HG03378 (cell line): Measurements from ENCODE around the gene GKN1.
"Not testable (repeated sequence)": the region's sequence is repeated elsewhere in the genome, so short reads cannot be mapped to it uniquely, and the experiment has no call there.

Source experiments
- ATAC-seq: cut with Tn5 transposase; IDR thresholded peaks from one replicate; pipeline ENCODE4 v1.9.1; 2021; ENCODE audit warnings: mild to moderate bottlenecking, moderate library complexity; ENCODE audit not compliant: unreplicated experiment

The GKN1 gene

GRCh38 chr2:68955432-68955831, 19.0 kb upstream of the GKN1 start:
- not testable (repeated sequence) for ATAC-seq

GRCh38 chr2:68959001-68959400, 15.4 kb upstream of the GKN1 start:
- no peak for ATAC-seq

- no peak for ATAC-seq
Measured at GRCh38 chr2:68961380-68961779, 13.1 kb upstream of the GKN1 start.

DNA sequence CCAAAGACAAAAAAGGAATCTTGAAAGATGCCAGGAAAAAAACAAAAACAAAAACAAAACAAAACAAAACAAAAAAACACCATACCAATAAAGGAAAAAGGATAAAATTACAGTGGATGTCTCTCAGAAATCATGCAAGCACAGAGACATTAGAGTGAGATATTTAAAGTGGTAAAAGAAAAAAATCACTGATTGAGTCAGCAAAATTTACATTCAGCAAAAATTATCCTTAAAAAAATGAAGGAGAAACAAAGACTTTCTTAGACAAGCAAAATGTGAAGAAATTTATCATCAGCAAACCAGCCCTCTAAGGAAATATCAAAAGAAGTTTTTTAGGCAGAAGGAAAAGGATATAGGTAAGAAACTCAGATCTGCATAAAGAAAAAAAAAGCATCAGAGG, 10.2 kb upstream of the GKN1 start:
- no peak for ATAC-seq

- no peak for ATAC-seq
Measured at GRCh38 chr2:68968221-68968620, 6.2 kb upstream of the GKN1 start.

GRCh38 chr2:68969736-68970490, 4.5 kb upstream of the GKN1 start:
- no peak for ATAC-seq

DNA sequence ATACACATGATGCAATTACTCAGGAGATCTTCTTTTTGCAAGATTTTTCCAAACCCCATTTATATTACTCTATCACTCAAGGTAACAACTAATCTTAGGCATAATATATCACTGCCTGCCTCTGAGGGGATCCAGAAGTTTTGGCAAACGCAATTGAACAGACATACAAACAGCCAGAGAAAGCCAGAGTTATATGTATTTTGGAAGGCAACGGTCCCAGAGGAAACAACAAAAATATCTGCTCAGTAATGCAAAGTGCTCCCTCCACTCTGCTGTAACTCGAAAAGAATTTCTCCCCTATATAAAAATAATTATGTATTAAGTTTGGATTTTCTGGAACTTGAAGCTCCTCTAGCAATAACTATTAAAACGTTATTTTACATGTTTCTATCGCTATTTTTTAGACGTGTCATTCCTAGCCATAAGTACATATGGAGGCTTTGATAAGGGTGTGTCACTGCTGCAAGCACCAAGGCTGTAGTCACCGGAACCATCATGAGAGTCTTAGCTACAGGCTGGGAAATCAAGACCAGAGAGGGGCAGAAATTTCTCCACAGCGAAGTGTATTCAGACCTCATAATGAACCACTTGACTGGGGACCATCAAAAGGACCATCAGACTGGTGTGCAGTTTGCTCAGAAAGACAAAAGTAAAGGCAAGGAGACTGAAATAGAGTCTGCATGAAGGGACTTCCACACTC, 3.7 kb upstream of the GKN1 start:
- ATAC-seq, result no peak

GRCh38 chr2:68971591-68972231, 2.7 kb upstream of the GKN1 start:
- no peak for ATAC-seq

DNA sequence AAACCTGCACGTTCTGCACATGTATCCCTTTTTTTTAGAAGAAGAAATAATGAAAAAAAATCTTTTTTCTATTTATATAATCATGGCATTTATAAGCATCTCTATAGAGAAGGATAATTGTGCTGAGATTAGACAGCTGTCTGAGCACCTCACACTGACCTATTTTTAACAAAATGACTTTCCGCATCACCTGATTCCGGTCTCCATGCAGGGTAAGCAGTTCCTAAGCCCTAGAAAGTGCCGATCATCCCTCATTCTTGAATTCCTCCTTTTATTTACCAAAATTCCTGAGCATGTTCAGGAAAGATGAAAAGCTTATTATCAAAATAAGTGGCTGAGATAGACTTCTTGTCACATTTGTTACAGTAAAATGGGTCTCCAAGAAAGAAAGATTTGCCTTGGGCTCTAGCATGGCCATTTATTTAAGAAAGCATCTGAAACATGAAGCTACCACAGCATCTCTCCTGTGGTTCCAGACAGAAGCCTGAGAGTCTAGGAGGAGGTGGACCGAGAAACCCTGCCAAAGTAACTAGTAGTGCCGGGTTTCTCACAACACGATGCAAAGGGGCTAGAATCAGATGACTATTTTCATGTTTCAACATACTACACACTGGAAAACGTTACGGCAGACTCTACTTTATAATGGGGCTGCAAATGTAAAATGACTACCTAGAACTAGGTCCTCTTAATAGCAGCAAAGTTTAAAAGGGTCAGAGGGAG, 670 bp downstream of the GKN1 start:
- no peak for ATAC-seq

DNA sequence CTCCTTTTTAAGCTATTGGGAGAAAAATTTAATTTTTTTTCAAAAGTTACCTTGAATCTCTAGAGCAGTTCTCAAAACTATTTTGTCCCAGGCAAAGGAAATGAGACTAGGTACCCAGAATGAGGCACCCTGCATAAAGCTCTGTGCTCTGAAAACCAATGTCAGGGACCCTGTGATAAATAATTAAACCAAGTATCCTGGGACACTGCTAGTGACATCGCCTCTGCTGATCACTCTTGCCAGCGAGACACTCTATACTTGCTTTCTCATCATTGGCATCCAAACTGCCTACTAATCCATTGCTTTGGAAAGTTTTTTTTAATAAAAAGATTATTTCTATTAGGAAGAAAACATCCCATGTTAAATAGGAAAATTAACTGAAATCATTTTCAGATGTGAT, 1.4 kb downstream of the GKN1 start:
- no peak for ATAC-seq

- ATAC-seq, result no peak
Measured at GRCh38 chr2:68977453-68977852, 3.0 kb downstream of the GKN1 start.

DNA sequence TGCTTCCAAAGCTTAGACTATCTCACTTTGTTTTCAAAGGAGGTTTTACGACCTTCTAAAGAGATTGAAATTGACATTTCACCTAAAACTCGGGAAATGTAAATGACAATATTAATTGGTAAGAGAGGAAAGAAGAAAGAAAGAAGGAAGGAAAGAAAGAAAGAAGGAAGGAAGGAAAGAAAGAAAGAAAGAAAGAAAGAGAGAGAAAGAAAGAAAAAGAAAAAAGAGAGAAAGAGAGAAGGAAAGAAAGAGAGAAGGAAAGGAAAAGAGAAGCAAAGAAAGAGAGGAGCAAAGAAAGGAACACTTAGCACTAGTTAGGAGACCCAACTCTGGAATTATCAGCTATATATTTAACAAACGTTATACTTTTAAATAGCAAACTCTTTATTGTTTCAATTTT, 3.7 kb downstream of the GKN1 start:
- ATAC-seq, result no peak

DNA sequence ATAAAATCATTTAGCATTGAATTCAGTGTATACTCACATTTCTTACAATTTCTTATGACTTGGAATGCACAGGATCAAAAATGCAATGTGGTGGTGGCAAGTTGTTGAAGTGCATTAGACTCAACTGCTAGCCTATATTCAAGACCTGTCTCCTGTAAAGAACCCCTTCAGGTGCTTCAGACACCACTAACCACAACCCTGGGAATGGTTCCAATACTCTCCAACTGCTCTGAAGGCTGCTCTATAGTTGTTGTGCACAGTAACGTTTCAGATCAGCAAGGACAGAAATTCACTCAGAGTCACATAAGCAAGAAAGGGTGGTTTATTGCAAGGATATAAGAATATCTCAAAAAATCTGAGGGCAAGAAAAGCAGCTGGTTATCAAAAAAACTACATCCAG, 6.5 kb downstream of the GKN1 start:
- ATAC-seq, result no peak

- ATAC-seq, result no peak
Measured at GRCh38 chr2:68987021-68987503, 12.6 kb downstream of the GKN1 start.

DNA sequence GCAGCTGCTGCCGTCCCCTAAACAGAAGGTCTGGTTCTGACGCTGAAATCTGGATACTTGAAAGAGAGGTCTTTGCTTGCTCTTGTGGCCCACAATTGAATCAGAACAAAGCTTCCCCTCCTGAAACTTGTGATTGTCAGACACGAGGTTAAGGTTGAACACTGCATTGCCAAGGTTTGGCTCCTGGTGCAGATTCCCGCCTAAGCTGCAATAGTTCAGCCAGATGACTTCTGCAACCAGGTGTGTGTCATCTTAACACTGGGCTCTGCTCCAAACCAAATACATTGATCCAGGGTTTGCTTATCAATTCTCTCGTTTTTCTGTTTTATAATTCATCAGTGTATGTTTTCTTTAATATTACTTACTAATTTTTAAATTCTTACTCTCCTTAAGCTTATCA, 14.6 kb downstream of the GKN1 start:
- ATAC-seq, result no peak

DNA sequence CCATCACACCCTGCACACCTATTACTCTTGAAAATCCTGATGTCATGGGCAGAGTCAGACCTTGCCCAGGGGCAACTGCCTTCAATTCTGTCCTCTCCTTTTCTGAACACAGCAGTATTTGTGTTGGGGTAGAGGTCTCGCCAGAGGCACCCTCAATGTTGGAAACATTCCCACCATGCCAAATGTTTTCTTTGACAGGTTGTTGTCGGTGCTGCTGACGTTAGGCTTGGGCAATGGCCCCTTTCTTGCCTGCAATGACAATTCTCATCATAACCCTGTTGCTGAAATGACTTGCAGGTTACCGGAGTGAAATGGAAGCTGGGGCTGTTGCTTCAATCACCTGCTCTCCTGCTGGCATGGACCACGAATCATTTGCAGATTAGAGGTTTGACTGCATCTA, 17.9 kb downstream of the GKN1 start:
- no peak for ATAC-seq

DNA sequence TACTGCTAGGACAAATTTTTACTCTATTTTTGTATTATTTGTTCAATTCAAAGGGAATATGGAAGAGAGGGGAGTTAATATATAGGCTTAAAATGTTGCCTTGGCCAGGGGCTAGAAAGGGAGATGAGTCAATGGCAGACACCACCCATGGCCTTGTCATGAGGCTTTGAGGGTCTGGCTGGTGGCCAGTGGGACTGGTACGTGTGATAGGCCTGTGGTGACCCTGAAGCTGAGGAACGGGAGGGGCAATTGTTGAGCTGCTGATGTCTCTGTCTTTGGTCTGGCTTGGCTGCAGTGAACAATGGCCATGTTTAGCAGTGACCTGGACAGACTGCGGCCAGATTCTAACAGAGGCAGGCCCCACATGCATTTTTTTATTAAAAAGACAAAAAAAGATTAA, 18.5 kb downstream of the GKN1 start:
- ATAC-seq, result no peak

DNA sequence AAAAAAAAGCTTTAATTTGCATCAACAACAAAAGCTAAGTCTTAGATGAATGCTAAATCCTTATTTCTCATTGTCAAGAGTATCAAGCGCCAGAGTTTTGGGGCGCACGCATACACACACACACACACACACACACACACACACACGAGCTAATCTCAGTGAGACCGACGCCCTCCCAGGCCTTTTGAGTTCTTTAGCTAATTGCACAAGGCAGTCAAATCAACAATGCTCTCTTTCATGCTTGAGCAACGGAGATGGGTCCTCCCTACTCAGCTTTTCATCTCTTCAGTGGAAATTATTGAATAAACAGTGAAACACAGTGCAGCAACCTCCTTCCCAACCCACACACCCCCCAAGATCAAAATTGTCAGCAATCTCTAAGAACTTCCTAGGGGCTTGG, 19.2 kb downstream of the GKN1 start:
- ATAC-seq, result no peak

DNA sequence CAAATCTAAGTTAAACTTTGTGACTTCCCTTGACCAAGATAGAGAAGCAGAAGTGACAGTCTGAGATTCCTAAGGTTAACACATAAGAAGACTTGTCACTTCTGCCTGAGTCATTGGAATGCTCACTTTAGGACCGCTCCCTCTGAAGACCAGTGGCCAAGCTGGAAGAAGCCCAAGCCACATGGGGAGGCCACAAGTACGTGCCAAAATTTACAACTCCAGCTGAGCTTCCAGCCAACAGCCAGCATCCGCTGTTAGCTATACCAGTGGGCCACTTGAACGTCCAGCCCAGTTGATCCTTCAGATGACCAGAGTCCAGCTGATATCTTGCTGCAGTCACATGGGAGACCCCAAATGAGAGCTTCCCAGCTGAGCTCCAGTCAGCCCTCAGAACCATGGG, 20.4 kb downstream of the GKN1 start:
- no peak for ATAC-seq

GRCh38 chr2:68995916-68996315, 21.5 kb downstream of the GKN1 start:
- ATAC-seq, result no peak

GRCh38 chr2:68997401-68997800, 23.0 kb downstream of the GKN1 start:
- no peak for ATAC-seq
